ENCODE data around the gene TTLL1. TPM values are rescaled to one million over a fixed set of nuclear protein-coding genes. Genes with fewer than 3 reads are reported as not detected.

TTLL1 gene
- total RNA-seq, 1 donor from 2014 or later, result 16.9 TPM

DNA sequence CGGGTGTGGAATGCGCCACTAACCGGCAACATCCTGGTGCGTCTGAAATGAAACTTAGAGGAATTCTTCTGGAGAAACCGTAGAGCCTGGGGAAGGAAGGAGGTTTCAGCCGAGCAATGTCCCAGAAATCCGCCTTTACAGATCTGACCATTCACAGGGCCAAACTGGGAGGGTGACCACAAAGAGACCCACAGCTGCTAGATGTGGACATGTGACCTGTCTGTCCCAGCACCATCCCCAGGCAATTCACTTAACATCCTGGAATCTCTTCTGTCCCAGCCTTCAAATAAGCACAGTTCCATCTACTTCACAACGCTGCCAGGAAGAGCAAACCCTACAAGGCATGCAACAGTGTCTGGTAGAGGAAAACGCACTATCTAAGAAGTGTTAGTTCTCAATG is 44.2 kb upstream of the TTLL1 start:
- no peak for TF ChIP-seq CTCF (conservative IDR thresholded peaks at IDR 0.05)
- no peak overlapping the region for H3K27ac Mint-ChIP-seq

GRCh38 chr22:43131773-43132501 is 42.7 kb upstream of the TTLL1 start:
- no peak overlapping the region for H3K27ac Mint-ChIP-seq
- TF ChIP-seq CTCF (conservative IDR thresholded peaks at IDR 0.05), result no peak
- H3K36me3 Mint-ChIP-seq, result peaks cover 3% of the 10 kb centered on the region
- DNase-seq (ENCODE audit: extremely low spot score, unreplicated experiment), result no peak
- no peaks in the 10 kb centered on the region for H3K9me3 Mint-ChIP-seq
- no peak overlapping the region for H3K4me3 Mint-ChIP-seq
- no peaks in the 10 kb centered on the region for H3K27me3 Mint-ChIP-seq
- no peaks in the 10 kb centered on the region for H3K4me1 Mint-ChIP-seq (ENCODE audit: unreplicated experiment)

More for the DNA sequence above, 44.2 kb upstream of the TTLL1 start:
- Mint-ChIP-seq H3K4me1 (ENCODE audit: unreplicated experiment) (no peaks in the 10 kb centered on the region), H3K27me3 (no peaks in the 10 kb centered on the region), H3K4me3 (no peak overlapping the region), H3K36me3 (peaks cover 3% of the 10 kb centered on the region), H3K9me3 (no peaks in the 10 kb centered on the region)
- no peak for DNase-seq (ENCODE audit: extremely low spot score, unreplicated experiment)

DNA sequence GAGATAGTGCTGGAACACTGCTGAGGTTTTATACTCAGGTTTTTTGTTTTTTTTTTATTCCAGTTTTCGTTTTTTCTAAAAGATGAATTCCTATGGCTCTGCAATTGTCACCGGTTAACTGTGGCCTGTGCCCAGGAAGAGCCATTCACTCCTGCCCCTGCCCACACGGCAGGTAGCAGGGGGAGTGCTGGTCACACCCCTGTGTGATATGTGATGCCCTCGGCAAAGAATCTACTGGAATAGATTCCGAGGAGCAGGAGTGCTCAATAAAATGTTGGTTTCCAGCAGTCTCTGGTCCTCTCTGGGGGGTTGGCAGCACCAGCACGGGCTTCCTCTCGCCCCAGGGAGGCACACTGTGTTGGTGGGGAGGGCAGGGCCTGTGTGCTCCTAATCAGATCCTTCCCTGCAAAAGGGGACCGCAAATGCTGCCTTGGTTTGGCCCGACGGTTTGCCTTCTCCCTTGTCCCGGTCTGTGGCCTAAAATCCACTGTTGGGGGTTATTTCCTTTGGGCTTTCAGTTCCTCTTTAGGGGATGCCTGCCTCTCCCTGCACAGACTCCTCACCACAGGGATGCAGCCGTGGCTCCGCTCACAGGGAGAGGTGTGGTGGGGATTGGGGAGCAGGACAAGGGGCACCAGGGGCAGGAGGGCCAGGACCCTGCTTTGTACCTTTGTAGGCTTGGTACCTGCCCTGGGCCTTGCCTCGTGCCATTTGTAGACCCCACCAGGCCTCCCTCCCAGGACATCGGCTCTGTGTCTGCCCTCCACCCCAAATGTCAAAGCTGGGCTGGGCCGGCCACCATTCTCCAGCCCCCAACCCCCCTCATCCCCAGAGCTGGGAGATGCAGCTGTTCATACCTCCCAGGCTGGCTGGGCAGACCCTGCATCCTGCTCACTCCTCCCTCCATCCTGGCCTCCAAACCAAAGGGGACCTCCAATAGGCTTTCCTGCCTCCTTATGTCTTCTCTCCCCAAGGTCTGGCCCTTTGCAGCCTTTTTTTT is 40.5 kb upstream of the TTLL1 start:
- H3K4me1 Mint-ChIP-seq (ENCODE audit: unreplicated experiment), result no peaks in the 10 kb centered on the region
- TF ChIP-seq CTCF (conservative IDR thresholded peaks at IDR 0.05), result no peak
- peak overlapping the region; percentile 59 for H3K4me3 Mint-ChIP-seq
- H3K27me3 Mint-ChIP-seq, result no peaks in the 10 kb centered on the region
- no peak for DNase-seq (ENCODE audit: extremely low spot score, unreplicated experiment)
- H3K27ac Mint-ChIP-seq, result peak overlapping the region; percentile 82
- peaks cover 3% of the 10 kb centered on the region for H3K36me3 Mint-ChIP-seq
- H3K9me3 Mint-ChIP-seq, result no peaks in the 10 kb centered on the region

DNA sequence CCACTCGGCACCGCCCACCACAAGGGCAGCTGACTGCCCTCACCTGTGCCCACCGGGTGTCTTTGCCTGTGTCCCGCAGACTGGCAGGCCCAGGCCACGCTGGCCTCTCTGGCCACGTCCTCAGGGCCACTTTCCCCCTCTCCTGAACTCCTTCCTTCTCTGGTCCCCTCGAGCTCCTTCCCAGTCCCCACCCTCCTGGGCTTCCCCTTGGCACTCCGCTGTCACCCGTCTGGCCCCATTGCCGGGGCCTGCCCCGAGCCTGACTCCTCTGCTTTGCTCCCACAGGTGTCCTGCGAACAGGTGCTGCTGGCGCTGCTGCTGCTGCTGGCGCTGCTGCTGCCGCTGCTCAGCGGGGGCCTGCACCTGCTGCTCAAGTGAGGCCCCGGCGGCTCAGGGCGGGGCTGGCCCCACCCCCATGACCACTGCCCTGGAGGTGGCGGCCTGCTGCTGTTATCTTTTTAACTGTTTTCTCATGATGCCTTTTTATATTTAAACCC is 39.8 kb upstream of the TTLL1 start:
- no peaks in the 10 kb centered on the region for H3K4me1 Mint-ChIP-seq (ENCODE audit: unreplicated experiment)
- no peak for DNase-seq (ENCODE audit: extremely low spot score, unreplicated experiment)
- TF ChIP-seq CTCF (conservative IDR thresholded peaks at IDR 0.05), result no peak
- peak overlapping the region; percentile 82 for H3K27ac Mint-ChIP-seq
- H3K9me3 Mint-ChIP-seq, result no peaks in the 10 kb centered on the region
- peaks cover 3% of the 10 kb centered on the region for H3K36me3 Mint-ChIP-seq
- no peaks in the 10 kb centered on the region for H3K27me3 Mint-ChIP-seq
- H3K4me3 Mint-ChIP-seq, result peak overlapping the region; percentile 59

DNA sequence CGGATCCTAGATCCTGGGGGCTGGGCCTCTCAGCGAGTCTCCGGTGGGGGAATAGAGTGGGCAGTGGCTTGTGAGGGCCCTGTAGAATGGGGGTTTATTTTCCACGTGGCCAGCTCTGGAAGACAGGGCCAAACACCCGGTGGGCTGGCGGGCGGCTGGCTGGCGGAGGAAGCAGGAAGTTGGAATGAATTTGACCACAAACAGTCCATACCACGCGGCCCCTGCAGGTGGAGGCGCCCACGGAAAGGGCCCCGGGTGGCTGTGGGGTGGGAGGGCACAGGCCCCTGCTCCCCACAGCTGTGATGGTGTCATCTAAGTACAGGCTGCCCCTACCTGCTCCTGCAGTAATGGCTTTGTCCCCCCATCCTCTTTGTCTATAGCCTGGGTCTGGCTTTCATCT is 38.9 kb upstream of the TTLL1 start:
- Mint-ChIP-seq H3K27me3 (no peaks in the 10 kb centered on the region), H3K4me3 (no peak overlapping the region), H3K4me1 (ENCODE audit: unreplicated experiment) (no peaks in the 10 kb centered on the region), H3K36me3 (no peaks in the 10 kb centered on the region), H3K27ac (peak overlapping the region; percentile 94), H3K9me3 (no peaks in the 10 kb centered on the region)
- DNase-seq (ENCODE audit: extremely low spot score, unreplicated experiment), result no peak
- TF ChIP-seq CTCF (conservative IDR thresholded peaks at IDR 0.05), result no peak
